OCI-LY3 (cell line): ENCODE results near the gene ACAD10.

Experiments used
- CTCF ChIP-seq: fragments of 200-600, 300-600 bp; sonication (generic); IDR thresholded peaks from 2 replicates; pipeline ENCODE4 v1.5.1; 2014; ENCODE audit warnings: antibody characterized with exemption, low read length, low read depth
- EZH2phosphoT487 ChIP-seq: fragments of 200-600 bp; shearing (Covaris generic); IDR thresholded peaks from 2 replicates; pipeline ENCODE4 v1.6.1; 2018; ENCODE audit warnings: antibody characterized with exemption, mixed run types, low read depth

- TF ChIP-seq CTCF (no peak), EZH2phosphoT487 (no peak)
Observed at GRCh38 chr12:111767362-111768158, 81.7 kb downstream of the ACAD10 start.
